Stimulated activated CD8-positive, alpha-beta memory T cell treated with anti-CD3 and anti-CD28 coated beads, Interleukin-7, amount 100 ng/mL, for 1 hour (primary cell): ENCODE measurements around the gene ASPRV1.

ENCODE experiments used
- DNase-seq, 2 donors: peaks; one replicate each; pipeline ENCODE4 v3.0.0-alpha.2; 2020; ENCODE audit warnings: low read depth in 2 of 2

The ASPRV1 gene

GRCh38 chr2:69943000-69943842 lies 18.2 kb downstream of the ASPRV1 start:
- no peak for DNase-seq

GRCh38 chr2:69940691-69941090 lies 20.7 kb downstream of the ASPRV1 start:
- no peak for DNase-seq

- DNase-seq: no peak
Observed at GRCh38 chr2:69939722-69940121, 21.7 kb downstream of the ASPRV1 start.

GRCh38 chr2:69937968-69938367 lies 23.5 kb downstream of the ASPRV1 start:
- DNase-seq: no peak

- DNase-seq: no peak
Observed at GRCh38 chr2:69936906-69937305, 24.5 kb downstream of the ASPRV1 start.

GRCh38 chr2:69935011-69935410 lies 26.4 kb downstream of the ASPRV1 start:
- DNase-seq: no peak

- DNase-seq: no peak
Observed at GRCh38 chr2:69934614-69934908, 26.9 kb downstream of the ASPRV1 start.

GRCh38 chr2:69933839-69934613 lies 27.4 kb downstream of the ASPRV1 start:
- no peak for DNase-seq

- no peak for DNase-seq
Observed at GRCh38 chr2:69933254-69933828, 28.1 kb downstream of the ASPRV1 start.

GRCh38 chr2:69932596-69932922 lies 28.9 kb downstream of the ASPRV1 start:
- no peak for DNase-seq

- no peak for DNase-seq
Observed at GRCh38 chr2:69931832-69932595, 29.4 kb downstream of the ASPRV1 start.

- DNase-seq: no peak
Observed at GRCh38 chr2:69926849-69927515, 34.4 kb downstream of the ASPRV1 start.

GRCh38 chr2:69923116-69923515 lies 38.3 kb downstream of the ASPRV1 start:
- no peak for DNase-seq

GRCh38 chr2:69918401-69918800 lies 43.0 kb downstream of the ASPRV1 start:
- no peak for DNase-seq

GRCh38 chr2:69917852-69918251 lies 43.6 kb downstream of the ASPRV1 start:
- DNase-seq: no peak

GRCh38 chr2:69916106-69916505 lies 45.3 kb downstream of the ASPRV1 start:
- no peak for DNase-seq

GRCh38 chr2:69914950-69915945 lies 46.2 kb downstream of the ASPRV1 start, which contains the start of gene MXD1:
TSS of gene MXD1 (plus strand) at chr2:69915109. CDS start at chr2:69915331, 222 bp downstream.
- DNase-seq: peak in 1 of 2 donors; percentile 99

- DNase-seq: peak in 1 of 2 donors; percentile 98
Observed at GRCh38 chr2:69914164-69914949, 47.1 kb downstream of the ASPRV1 start.

- DNase-seq: no peak
Observed at GRCh38 chr2:69911985-69912563, 49.4 kb downstream of the ASPRV1 start.
